Liver (tissue), 9 donors: ENCODE measurements around the gene NIM1K. TPM values are rescaled to one million over a fixed set of nuclear protein-coding genes. Genes with fewer than 3 reads are reported as not detected.

ENCODE experiments used
- DNase-seq: peaks from one replicate; pipeline ENCODE4 v3.0.0-alpha.2; 2017; ENCODE audit warnings: low spot score
- H3K27ac ChIP-seq, 2 donors: one replicate each; pipeline ENCODE4 v1.7.0; 2013; ENCODE audit warnings: inconsistent platforms in 2 of 2, low read length in 2 of 2, control low read depth in 1 of 2, low read depth in 1 of 2, mild to moderate bottlenecking in 1 of 2
- H3K27me3 ChIP-seq, 4 donors: one replicate each; pipeline versions ENCODE4 v1.6.1 to v1.7.0; 2013; ENCODE audit warnings: low read length in 3 of 4, inconsistent platforms in 1 of 4, mild to moderate bottlenecking in 1 of 4, moderate library complexity in 1 of 4; ENCODE audit not compliant: control insufficient read depth in 4 of 4, insufficient read depth in 4 of 4
- H3K36me3 ChIP-seq, 4 donors: one replicate each; pipeline versions ENCODE4 v1.6.1 to v1.7.0; 2013; ENCODE audit warnings: low read length in 3 of 4, mild to moderate bottlenecking in 3 of 4, low read depth in 1 of 4, moderate library complexity in 1 of 4; ENCODE audit not compliant: control insufficient read depth in 4 of 4, insufficient read depth in 3 of 4
- H3K4me1 ChIP-seq, 4 donors: one replicate each; pipeline versions ENCODE4 v1.6.1 to v1.7.0; 2013; ENCODE audit warnings: low read length in 3 of 4, mild to moderate bottlenecking in 3 of 4, moderate library complexity in 1 of 4; ENCODE audit not compliant: control insufficient read depth in 4 of 4, insufficient read depth in 4 of 4
- H3K4me3 ChIP-seq, 3 donors: one replicate each; pipeline versions ENCODE4 v1.6.1 to v1.7.0; 2013; ENCODE audit warnings: low read length in 3 of 3, control low read depth in 1 of 3, low read depth in 1 of 3, mild to moderate bottlenecking in 1 of 3
- H3K9ac ChIP-seq, 2 donors: one replicate each; pipeline ENCODE4 v1.7.0; 2013; ENCODE audit warnings: low read length in 2 of 2, mild to moderate bottlenecking in 2 of 2, moderate library complexity in 2 of 2, control low read depth in 1 of 2, low read depth in 1 of 2
- H3K9me3 ChIP-seq, 4 donors: one replicate each; pipeline versions ENCODE4 v1.6.1 to v1.7.0; 2013; ENCODE audit warnings: low read length in 3 of 4; ENCODE audit not compliant: control insufficient read depth in 4 of 4
- CTCF ChIP-seq: fragments of 150-350 bp; IDR thresholded peaks from 2 replicates; pipeline ENCODE4 v1.5.1; 2017; ENCODE audit warnings: improper control_type of control experiment, low read depth, low read length; ENCODE audit not compliant: missing input control
- EGR1 ChIP-seq, 2 donors: IDR thresholded peaks; 2 replicates each; pipeline ENCODE4 v1.6.1; 2016 to 2018; ENCODE audit warnings: antibody characterized with exemption in 2 of 2, low read depth in 2 of 2
- FOXA1 ChIP-seq: IDR thresholded peaks from 2 replicates; pipeline ENCODE4 v1.6.1; 2016; ENCODE audit warnings: antibody characterized with exemption
- FOXA2 ChIP-seq: IDR thresholded peaks from 2 replicates; pipeline ENCODE4 v1.6.1; 2016; ENCODE audit warnings: antibody characterized with exemption
- GABPA ChIP-seq, 2 donors: IDR thresholded peaks in 1 of 2; conservative IDR thresholded peaks in 1 of 2; 2 replicates each; pipeline ENCODE4 v1.6.1; 2016; ENCODE audit warnings: antibody characterized with exemption in 2 of 2, mild to moderate bottlenecking in 1 of 2, moderate library complexity in 1 of 2
- HNF4A ChIP-seq, 2 donors: conservative IDR thresholded peaks; 2 replicates each; pipeline ENCODE4 v1.6.1; 2016; ENCODE audit warnings: antibody characterized with exemption in 2 of 2, mild to moderate bottlenecking in 2 of 2
- HNF4G ChIP-seq: IDR thresholded peaks from 2 replicates; pipeline ENCODE4 v1.6.1; 2016; ENCODE audit warnings: antibody characterized with exemption
- JUND ChIP-seq, 2 donors: IDR thresholded peaks; 2 replicates each; pipeline ENCODE4 v1.6.1; 2016; ENCODE audit warnings: antibody characterized with exemption in 2 of 2
- MAX ChIP-seq: IDR thresholded peaks from 2 replicates; pipeline ENCODE4 v1.6.1; 2016; ENCODE audit warnings: antibody characterized with exemption
- NR2F2 ChIP-seq: IDR thresholded peaks from 2 replicates; pipeline ENCODE4 v1.6.1; 2016; ENCODE audit warnings: antibody characterized with exemption
- RAD21 ChIP-seq, 2 donors: IDR thresholded peaks; 2 replicates each; pipeline ENCODE4 v1.6.1; 2016; ENCODE audit warnings: antibody characterized with exemption in 2 of 2, mild to moderate bottlenecking in 2 of 2
- RXRA ChIP-seq, 2 donors: IDR thresholded peaks; 2 replicates each; pipeline ENCODE4 v1.6.1; 2017 to 2018; ENCODE audit warnings: antibody characterized with exemption in 2 of 2, mild to moderate bottlenecking in 1 of 2
- SP1 ChIP-seq: IDR thresholded peaks from 2 replicates; pipeline ENCODE4 v1.6.1; 2018; ENCODE audit warnings: antibody characterized with exemption, mild to moderate bottlenecking
- TAF1 ChIP-seq: conservative IDR thresholded peaks from 2 replicates; pipeline ENCODE4 v1.6.1; 2016; ENCODE audit warnings: antibody characterized with exemption, mild to moderate bottlenecking
- YY1 ChIP-seq: IDR thresholded peaks from 2 replicates; pipeline ENCODE4 v1.6.1; 2016; ENCODE audit warnings: antibody characterized with exemption, mild to moderate bottlenecking
- WGBS: extraction: QIAGEN DNeasy Blood & Tissue Kit; methylation state at CpG from one replicate; pipeline ENCODE4 v1.1.7; 2013; 5-methylcytosine and 5-hydroxymethylcytosine counted together
- polyA plus RNA-seq, 2 donors: library from polyadenylated mRNA; stranded (reverse) in 1 of 2; unstranded in 1 of 2; fragments of 200-250 nt in 1 of 2; fragments of >200 nt in 1 of 2; fragmentation: Nextera tagmentation in 1 of 2; extraction: Ambion mirVana in 1 of 2; gene quantifications; one replicate each; pipeline versions ENCODE4 v1.2.1 to v1.2.3, GENCODE V29; 2013 to 2015
- total RNA-seq, 2 donors: library from RNA; depleted of rRNA; stranded (reverse); fragments of >200 nt; gene quantifications; one replicate each; pipeline ENCODE4 v1.2.3, GENCODE V29; 2014
- TF ChIP-seq, protein P1 (sequence below): IDR thresholded peaks from 2 replicates; pipeline ENCODE4 v1.6.1; 2016; ENCODE audit warnings: antibody characterized with exemption
- TF ChIP-seq, protein P2 (sequence below): IDR thresholded peaks from 2 replicates; pipeline ENCODE4 v1.6.1; 2016; ENCODE audit warnings: antibody characterized with exemption
- TF ChIP-seq, protein P3 (sequence below): IDR thresholded peaks from 2 replicates; pipeline ENCODE4 v1.6.1; 2016; ENCODE audit warnings: antibody characterized with exemption, mild to moderate bottlenecking
- donor health status: healthy.
- donor health status: healthy.
- donor health status: healthy.
- donor health status: healthy.
- donor health status: healthy.

The NIM1K gene
- total and polyA plus RNA-seq, 4 donors, result 0.07 to 0.15 TPM; not detected in 2

DNA sequence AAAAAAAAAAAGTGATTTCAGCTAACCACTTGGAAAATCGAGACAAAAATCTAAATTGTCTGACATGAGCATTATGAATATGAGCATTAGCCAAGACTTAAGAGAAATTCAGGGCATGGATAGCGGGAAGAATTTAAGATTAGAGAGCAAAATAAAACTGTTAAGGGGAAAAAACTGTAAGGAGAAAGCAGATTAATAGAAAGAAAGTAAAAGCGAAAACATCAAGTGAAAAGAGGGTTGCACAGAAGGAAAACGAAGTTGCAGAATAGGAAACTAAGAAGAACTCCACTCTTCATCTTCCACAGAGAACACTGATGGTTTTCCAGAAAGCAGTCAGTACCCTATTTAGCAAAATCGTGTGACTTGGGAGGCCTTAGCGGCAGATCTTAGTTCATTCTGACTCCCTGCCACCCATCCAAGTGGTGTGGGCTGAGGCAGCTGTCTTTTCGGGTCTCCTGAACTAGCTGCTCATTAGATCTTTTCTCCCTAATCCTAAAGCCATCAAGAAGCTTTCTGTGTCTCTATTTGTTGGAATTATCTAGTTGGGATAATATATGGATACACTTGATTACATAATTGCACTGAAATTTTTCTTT is 3.7 kb downstream of the NIM1K start:
- no peaks in the 10 kb centered on the region for H3K9me3 ChIP-seq
- 83% methylated on average over 7 of the region's 7 CpGs for WGBS
- no peak overlapping the region for H3K4me3 ChIP-seq
- no peak for DNase-seq
- H3K27me3 ChIP-seq, result peaks cover 0 to 4% (median 2%) of the 10 kb centered on the region in 4 donors
- no peaks in the 10 kb centered on the region for H3K36me3 ChIP-seq
- H3K4me1 ChIP-seq, result peaks cover 10 to 20% (median 18%) of the 10 kb centered on the region in 4 donors
- TF ChIP-seq HNF4A (conservative IDR thresholded peaks at IDR 0.05) (no peak), HNF4G (no peak), NR2F2 (no peak), SP1 (no peak), YY1 (no peak), TAF1 (no peak), FOXA1 (no peak), GABPA (IDR thresholded peaks at IDR 0.05 in 1 of 2, conservative IDR thresholded peaks at IDR 0.05 in 1 of 2) (no peak), FOXA2 (no peak), RXRA (IDR thresholded peaks at IDR 0.05) (no peak), RAD21 (IDR thresholded peaks at IDR 0.05) (no peak), MAX (no peak), CTCF (no peak), EGR1 (IDR thresholded peaks at IDR 0.05; ENCODE audit: low read depth in 2 of 2) (no peak), JUND (IDR thresholded peaks at IDR 0.05) (no peak)
- TF ChIP-seq, protein P1, sequence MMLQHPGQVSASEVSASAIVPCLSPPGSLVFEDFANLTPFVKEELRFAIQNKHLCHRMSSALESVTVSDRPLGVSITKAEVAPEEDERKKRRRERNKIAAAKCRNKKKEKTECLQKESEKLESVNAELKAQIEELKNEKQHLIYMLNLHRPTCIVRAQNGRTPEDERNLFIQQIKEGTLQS, result no peak
- TF ChIP-seq, protein P2, sequence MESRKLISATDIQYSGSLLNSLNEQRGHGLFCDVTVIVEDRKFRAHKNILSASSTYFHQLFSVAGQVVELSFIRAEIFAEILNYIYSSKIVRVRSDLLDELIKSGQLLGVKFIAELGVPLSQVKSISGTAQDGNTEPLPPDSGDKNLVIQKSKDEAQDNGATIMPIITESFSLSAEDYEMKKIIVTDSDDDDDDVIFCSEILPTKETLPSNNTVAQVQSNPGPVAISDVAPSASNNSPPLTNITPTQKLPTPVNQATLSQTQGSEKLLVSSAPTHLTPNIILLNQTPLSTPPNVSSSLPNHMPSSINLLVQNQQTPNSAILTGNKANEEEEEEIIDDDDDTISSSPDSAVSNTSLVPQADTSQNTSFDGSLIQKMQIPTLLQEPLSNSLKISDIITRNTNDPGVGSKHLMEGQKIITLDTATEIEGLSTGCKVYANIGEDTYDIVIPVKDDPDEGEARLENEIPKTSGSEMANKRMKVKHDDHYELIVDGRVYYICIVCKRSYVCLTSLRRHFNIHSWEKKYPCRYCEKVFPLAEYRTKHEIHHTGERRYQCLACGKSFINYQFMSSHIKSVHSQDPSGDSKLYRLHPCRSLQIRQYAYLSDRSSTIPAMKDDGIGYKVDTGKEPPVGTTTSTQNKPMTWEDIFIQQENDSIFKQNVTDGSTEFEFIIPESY, result no peak
- TF ChIP-seq, protein P3, sequence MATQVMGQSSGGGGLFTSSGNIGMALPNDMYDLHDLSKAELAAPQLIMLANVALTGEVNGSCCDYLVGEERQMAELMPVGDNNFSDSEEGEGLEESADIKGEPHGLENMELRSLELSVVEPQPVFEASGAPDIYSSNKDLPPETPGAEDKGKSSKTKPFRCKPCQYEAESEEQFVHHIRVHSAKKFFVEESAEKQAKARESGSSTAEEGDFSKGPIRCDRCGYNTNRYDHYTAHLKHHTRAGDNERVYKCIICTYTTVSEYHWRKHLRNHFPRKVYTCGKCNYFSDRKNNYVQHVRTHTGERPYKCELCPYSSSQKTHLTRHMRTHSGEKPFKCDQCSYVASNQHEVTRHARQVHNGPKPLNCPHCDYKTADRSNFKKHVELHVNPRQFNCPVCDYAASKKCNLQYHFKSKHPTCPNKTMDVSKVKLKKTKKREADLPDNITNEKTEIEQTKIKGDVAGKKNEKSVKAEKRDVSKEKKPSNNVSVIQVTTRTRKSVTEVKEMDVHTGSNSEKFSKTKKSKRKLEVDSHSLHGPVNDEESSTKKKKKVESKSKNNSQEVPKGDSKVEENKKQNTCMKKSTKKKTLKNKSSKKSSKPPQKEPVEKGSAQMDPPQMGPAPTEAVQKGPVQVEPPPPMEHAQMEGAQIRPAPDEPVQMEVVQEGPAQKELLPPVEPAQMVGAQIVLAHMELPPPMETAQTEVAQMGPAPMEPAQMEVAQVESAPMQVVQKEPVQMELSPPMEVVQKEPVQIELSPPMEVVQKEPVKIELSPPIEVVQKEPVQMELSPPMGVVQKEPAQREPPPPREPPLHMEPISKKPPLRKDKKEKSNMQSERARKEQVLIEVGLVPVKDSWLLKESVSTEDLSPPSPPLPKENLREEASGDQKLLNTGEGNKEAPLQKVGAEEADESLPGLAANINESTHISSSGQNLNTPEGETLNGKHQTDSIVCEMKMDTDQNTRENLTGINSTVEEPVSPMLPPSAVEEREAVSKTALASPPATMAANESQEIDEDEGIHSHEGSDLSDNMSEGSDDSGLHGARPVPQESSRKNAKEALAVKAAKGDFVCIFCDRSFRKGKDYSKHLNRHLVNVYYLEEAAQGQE, result no peak
- no peak overlapping the region for H3K9ac ChIP-seq
- H3K27ac ChIP-seq, result no peak overlapping the region
